Mesenchymal stem cell (in vitro differentiated cells and primary cell): ENCODE data around the gene CYP4F2.

Experiments
- DNase-seq: peaks from one replicate; pipeline ENCODE4 v3.0.0-alpha.2; 2013
- H2AFZ ChIP-seq: one replicate; pipeline ENCODE4 v1.6.1; 2013; ENCODE audit warnings: low read depth, mild to moderate bottlenecking, control low read depth, inconsistent platforms, low read length, moderate library complexity
- H2AK5ac ChIP-seq: 2 replicates; pipeline ENCODE4 v1.6.1; 2013; ENCODE audit warnings: low read length, moderate library complexity, mild to moderate bottlenecking, inconsistent platforms; ENCODE audit not compliant: severe bottlenecking
- H2BK120ac ChIP-seq: one replicate; pipeline ENCODE4 v1.6.1; 2013; ENCODE audit warnings: low read depth, mild to moderate bottlenecking, inconsistent platforms, low read length, moderate library complexity
- H2BK12ac ChIP-seq, 2 experiments: one replicate each; pipeline ENCODE4 v1.6.1; 2013; ENCODE audit warnings: inconsistent platforms in 2 of 2, low read length in 2 of 2, mild to moderate bottlenecking in 2 of 2, moderate library complexity in 2 of 2, control low read depth in 1 of 2
- H2BK15ac ChIP-seq: one replicate; pipeline ENCODE4 v1.6.1; 2013; ENCODE audit warnings: mild to moderate bottlenecking, low read depth, inconsistent platforms; ENCODE audit not compliant: poor library complexity, severe bottlenecking
- H2BK5ac ChIP-seq: 2 replicates; pipeline ENCODE4 v1.6.1; 2013; ENCODE audit warnings: low read depth, mild to moderate bottlenecking, low read length, control low read depth, inconsistent platforms; ENCODE audit not compliant: poor library complexity, severe bottlenecking
- H3K14ac ChIP-seq, 2 experiments: one replicate each; pipeline ENCODE4 v1.6.1; 2013; ENCODE audit warnings: inconsistent platforms in 2 of 2, low read length in 2 of 2, control low read depth in 1 of 2, mild to moderate bottlenecking in 1 of 2, moderate library complexity in 1 of 2
- H3K18ac ChIP-seq, 2 experiments: one replicate each; pipeline ENCODE4 v1.6.1; 2013; ENCODE audit warnings: inconsistent platforms in 2 of 2, low read length in 2 of 2, control low read depth in 1 of 2, low read depth in 1 of 2, mild to moderate bottlenecking in 1 of 2
- H3K23ac ChIP-seq, 2 experiments: one replicate each; pipeline ENCODE4 v1.6.1; 2013; ENCODE audit warnings: inconsistent platforms in 2 of 2, low read length in 2 of 2, mild to moderate bottlenecking in 2 of 2, moderate library complexity in 2 of 2, control low read depth in 1 of 2
- H3K27ac ChIP-seq: 2 replicates; pipeline ENCODE4 v1.5.1; 2013; ENCODE audit warnings: mild to moderate bottlenecking, moderate library complexity, low read length, control low read depth, inconsistent platforms; ENCODE audit not compliant: poor library complexity, severe bottlenecking
- H3K27me3 ChIP-seq, 2 experiments: 2 replicates each; pipeline versions ENCODE4 v1.6.1 to v1.7.0; 2013; ENCODE audit warnings: low read length in 2 of 2, mild to moderate bottlenecking in 2 of 2, moderate library complexity in 2 of 2, control low read depth in 1 of 2, inconsistent platforms in 1 of 2; ENCODE audit not compliant: control insufficient read depth in 1 of 2, insufficient read depth in 1 of 2
- H3K36me3 ChIP-seq, 2 experiments: 2 replicates each; pipeline versions ENCODE4 v1.6.1 to v1.7.0; 2013; ENCODE audit warnings: low read length in 2 of 2, control low read depth in 1 of 2, inconsistent platforms in 1 of 2, low read depth in 1 of 2, mild to moderate bottlenecking in 1 of 2; ENCODE audit not compliant: insufficient read depth in 2 of 2, control insufficient read depth in 1 of 2
- H3K4ac ChIP-seq, 2 experiments: one replicate each; pipeline ENCODE4 v1.6.1; 2013; ENCODE audit warnings: inconsistent platforms in 2 of 2, low read length in 2 of 2, mild to moderate bottlenecking in 2 of 2, moderate library complexity in 2 of 2, control low read depth in 1 of 2, low read depth in 1 of 2
- H3K4me1 ChIP-seq: 2 replicates; pipeline ENCODE4 v1.6.1; 2013; ENCODE audit warnings: low read depth, low read length, control low read depth; ENCODE audit not compliant: control insufficient read depth, insufficient read depth
- H3K4me2 ChIP-seq: 2 replicates; pipeline ENCODE4 v1.6.1; 2013; ENCODE audit warnings: low read length, mild to moderate bottlenecking, inconsistent platforms; ENCODE audit not compliant: poor library complexity, severe bottlenecking
- H3K4me3 ChIP-seq, 2 experiments: 2 replicates each; pipeline versions ENCODE4 v1.5.1 to v1.7.0; 2013; ENCODE audit warnings: low read length in 2 of 2, mild to moderate bottlenecking in 2 of 2, control low read depth in 1 of 2, low read depth in 1 of 2; ENCODE audit not compliant: insufficient read depth in 1 of 2
- H3K79me1 ChIP-seq: replicated peaks from 2 replicates; pipeline ENCODE4 v1.6.1; 2013; ENCODE audit warnings: mild to moderate bottlenecking, control low read depth, low read length, inconsistent platforms; ENCODE audit not compliant: poor library complexity, severe bottlenecking
- H3K9ac ChIP-seq: 2 replicates; pipeline ENCODE4 v1.7.0; 2013; ENCODE audit warnings: mild to moderate bottlenecking, low read length, moderate library complexity
- H3K9me3 ChIP-seq: 2 replicates; pipeline ENCODE4 v1.7.0; 2013; ENCODE audit warnings: mild to moderate bottlenecking, low read length; ENCODE audit not compliant: control insufficient read depth
- H4K8ac ChIP-seq: one replicate; pipeline ENCODE4 v1.6.1; 2013; ENCODE audit warnings: inconsistent platforms, mild to moderate bottlenecking, low read length, moderate library complexity
- H4K91ac ChIP-seq: one replicate; pipeline ENCODE4 v1.6.1; 2013; ENCODE audit warnings: mild to moderate bottlenecking, low read length, inconsistent platforms
- WGBS: methylation state at CpG from one replicate; pipeline ENCODE4 v1.1.7; 2013; ENCODE audit warnings: mixed read lengths; 5-methylcytosine and 5-hydroxymethylcytosine counted together

The CYP4F2 gene

GRCh38 chr19:15922021-15922420, 24.1 kb upstream of the CYP4F2 start:
- Histone ChIP-seq H3K14ac (no peak overlapping the region), H3K9me3 (peaks cover 11% of the 10 kb centered on the region), H2BK12ac (no peak overlapping the region), H2BK5ac (no peak overlapping the region), H3K9ac (no peak overlapping the region), H3K36me3 (no peaks in the 10 kb centered on the region), H2BK120ac (no peak overlapping the region), H2AFZ (no peak overlapping the region), H3K4me1 (no peaks in the 10 kb centered on the region), H4K8ac (no peak overlapping the region), H3K79me1 (no peaks in the 10 kb centered on the region), H3K4me3 (no peak overlapping the region), H3K4me2 (no peak overlapping the region), H3K23ac (no peak overlapping the region), H3K18ac (no peak overlapping the region), H2AK5ac (no peak overlapping the region), H3K27me3 (peaks cover 0 to 8% of the 10 kb centered on the region in 2 experiments), H2BK15ac (no peak overlapping the region), H3K27ac (no peak overlapping the region), H3K4ac (no peak overlapping the region), H4K91ac (no peak overlapping the region)
- 61% methylated on average over 4 of the region's 4 CpGs for WGBS
- no peak for DNase-seq

DNA sequence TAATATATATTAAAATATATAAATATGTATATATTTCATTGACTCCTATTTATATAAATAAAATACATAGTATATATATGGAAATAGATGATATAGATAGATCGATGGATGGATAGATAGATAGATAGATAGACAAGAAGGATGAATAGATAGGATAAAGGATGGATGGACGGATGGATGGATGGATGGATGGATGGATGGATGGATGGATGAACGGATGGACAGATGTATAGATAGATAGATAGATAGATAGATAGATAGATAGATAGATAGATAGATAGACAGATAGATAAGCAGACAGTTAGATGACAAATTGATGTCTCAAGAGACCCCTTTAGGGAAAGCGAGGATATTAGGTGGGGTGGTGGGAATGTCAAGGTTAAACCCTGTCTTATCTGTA, 21.4 kb upstream of the CYP4F2 start:
- Histone ChIP-seq H3K4me1 (no peaks in the 10 kb centered on the region), H2AFZ (no peak overlapping the region), H3K9ac (no peak overlapping the region), H3K9me3 (peaks cover 11% of the 10 kb centered on the region), H2BK12ac (no peak overlapping the region), H3K23ac (no peak overlapping the region), H3K18ac (no peak overlapping the region), H3K4me2 (no peak overlapping the region), H3K4me3 (no peak overlapping the region), H3K14ac (no peak overlapping the region), H3K79me1 (no peaks in the 10 kb centered on the region), H3K36me3 (no peaks in the 10 kb centered on the region), H3K27ac (no peak overlapping the region), H2AK5ac (no peak overlapping the region), H4K8ac (no peak overlapping the region), H2BK15ac (no peak overlapping the region), H4K91ac (no peak overlapping the region), H3K27me3 (peaks cover 0 to 8% of the 10 kb centered on the region in 2 experiments), H3K4ac (no peak overlapping the region), H2BK120ac (no peak overlapping the region), H2BK5ac (no peak overlapping the region)
- DNase-seq = no peak
- WGBS = 71% methylated on average over 4 of the region's 4 CpGs

GRCh38 chr19:15915109-15915508, 17.2 kb upstream of the CYP4F2 start:
- no peak overlapping the region for H2BK12ac ChIP-seq
- no CpG with 5 or more reads among the region's 2 CpGs for WGBS
- no peak overlapping the region for H4K8ac ChIP-seq
- no peak overlapping the region for H2BK15ac ChIP-seq
- DNase-seq = no peak
- H3K9ac ChIP-seq = no peak overlapping the region
- no peaks in the 10 kb centered on the region for H3K36me3 ChIP-seq
- no peak overlapping the region for H3K14ac ChIP-seq
- H3K4me3 ChIP-seq = no peak overlapping the region
- no peak overlapping the region for H3K23ac ChIP-seq
- H4K91ac ChIP-seq = no peak overlapping the region
- no peaks in the 10 kb centered on the region for H3K79me1 ChIP-seq
- no peak overlapping the region for H2BK120ac ChIP-seq
- H2AFZ ChIP-seq = no peak overlapping the region
- peaks cover 10% of the 10 kb centered on the region for H3K9me3 ChIP-seq
- no peak overlapping the region for H2AK5ac ChIP-seq
- H3K18ac ChIP-seq = no peak overlapping the region
- H2BK5ac ChIP-seq = no peak overlapping the region
- no peak overlapping the region for H3K27ac ChIP-seq
- H3K27me3 ChIP-seq = peaks cover 0 to 24% of the 10 kb centered on the region in 2 experiments
- H3K4me2 ChIP-seq = no peak overlapping the region
- no peaks in the 10 kb centered on the region for H3K4me1 ChIP-seq
- no peak overlapping the region for H3K4ac ChIP-seq

DNA sequence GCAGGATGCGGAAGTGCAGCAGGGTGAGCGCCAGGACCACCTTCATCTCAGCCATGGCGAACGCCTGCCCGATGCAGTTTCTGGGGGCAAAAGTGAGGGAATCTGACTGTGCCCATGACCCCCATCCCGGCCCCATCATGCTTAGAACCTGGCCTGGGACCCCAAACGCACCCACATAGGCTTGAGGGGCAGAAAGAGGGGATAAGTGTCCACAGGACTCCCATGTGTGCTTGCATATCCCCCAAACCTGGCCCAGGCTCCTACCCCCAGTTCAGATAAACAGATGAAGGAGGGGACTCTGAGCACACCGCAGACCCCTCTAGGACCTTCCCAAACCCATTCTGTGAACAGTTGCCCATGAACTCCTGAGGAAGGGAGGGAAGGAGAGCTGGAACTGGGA, 16.0 kb upstream of the CYP4F2 start:
- Histone ChIP-seq H4K8ac (no peak overlapping the region), H3K4me2 (no peak overlapping the region), H3K27me3 (peaks cover 0 to 20% of the 10 kb centered on the region in 2 experiments), H3K36me3 (no peaks in the 10 kb centered on the region), H3K14ac (no peak overlapping the region), H3K9ac (no peak overlapping the region), H2BK120ac (no peak overlapping the region), H3K4me3 (no peak overlapping the region), H3K23ac (no peak overlapping the region), H2BK5ac (no peak overlapping the region), H3K27ac (no peak overlapping the region), H3K4me1 (no peaks in the 10 kb centered on the region), H3K4ac (no peak overlapping the region), H2AFZ (no peak overlapping the region), H3K9me3 (peaks cover 10% of the 10 kb centered on the region), H3K79me1 (no peaks in the 10 kb centered on the region), H2BK12ac (no peak overlapping the region), H2BK15ac (no peak overlapping the region), H3K18ac (no peak overlapping the region), H4K91ac (no peak overlapping the region), H2AK5ac (no peak overlapping the region)
- WGBS = 77% methylated on average over 6 of the region's 8 CpGs
- DNase-seq = no peak
